A549 (cell line): ENCODE measurements around the gene USP36. TPM values are rescaled to one million over a fixed set of nuclear protein-coding genes. Genes with fewer than 3 reads are reported as not detected.

ENCODE experiments used
- ATAC-seq, 2 experiments: fragments of 200-7000 bp in 1 of 2; fragments of >200 bp in 1 of 2; cut with Nextera tagmentation in 1 of 2; cut with Tn5 transposase in 1 of 2; 3 replicates each; pipeline versions ENCODE4 v1.8.0 to v1.9.1; 2018 to 2020; ENCODE audit warnings: mild to moderate bottlenecking in 1 of 2, moderate library complexity in 1 of 2
- CTCF ChIA-PET: fragments of 300-600 bp; sonication (Branson Sonifier 250); formaldehyde crosslinking; extraction: SDS; loops from one replicate; lab custom pipeline; 2021; ENCODE audit warnings: antibody characterized with exemption, inconsistent platforms; lab: Yijun Ruan, JAX
- POLR2A ChIA-PET: fragments of 350-600 bp; formaldehyde crosslinking; extraction: SDS; loops from one replicate; lab custom pipeline; 2021; ENCODE audit warnings: antibody characterized with exemption, inconsistent platforms; lab: Yijun Ruan, JAX
- DNase-seq, 2 experiments: peaks; one replicate each; pipeline versions ENCODE4 v3.0.0 to v3.0.0-alpha.2; 2011 to 2016; ENCODE audit warnings: low read depth in 1 of 2, low spot score in 1 of 2
- FAIRE-seq: peaks from 2 replicates; lab custom pipeline; 2011; peaks lifted over from hg19 to GRCh38; lab: Jason Lieb, UNC
- H3K27ac ChIP-seq, 2 experiments: fragments of >200 bp; sonication (Bioruptor Twin); formaldehyde crosslinking; 3 replicates each; pipeline ENCODE4 v1.5.1; 2016 to 2017
- H3K4me1 ChIP-seq: fragments of >200 bp; sonication (Bioruptor Twin); formaldehyde crosslinking; 3 replicates; pipeline ENCODE4 v1.6.1; 2016
- H3K4me2 ChIP-seq: fragments of >200 bp; sonication (Bioruptor Twin); formaldehyde crosslinking; 3 replicates; pipeline ENCODE4 v1.6.1; 2016
- H3K4me3 ChIP-seq: fragments of >200 bp; sonication (Bioruptor Twin); formaldehyde crosslinking; 3 replicates; pipeline ENCODE4 v1.5.1; 2016
- H3K9me3 ChIP-seq: fragments of >200 bp; sonication (Bioruptor Twin); formaldehyde crosslinking; 3 replicates; pipeline ENCODE4 v1.6.1; 2016
- EHF ChIP-seq: fragments of 250-450 bp; sonication (Bioruptor Pico); IDR thresholded peaks from 2 replicates; pipeline ENCODE4 v1.5.0; 2020; ENCODE audit warnings: mild to moderate bottlenecking
- FOSB ChIP-seq: fragments of 250-450 bp; sonication (Bioruptor Pico); IDR thresholded peaks from 2 replicates; pipeline ENCODE4 v1.5.0; 2020; ENCODE audit warnings: mild to moderate bottlenecking, moderate library complexity
- GATA3 ChIP-seq: IDR thresholded peaks from 2 replicates; pipeline ENCODE4 v1.6.1; 2012; ENCODE audit warnings: borderline replicate concordance
- HDAC2 ChIP-seq: fragments of 200-600 bp; sonication (generic); IDR thresholded peaks from 2 replicates; pipeline ENCODE4 v1.6.1; 2016
- HOXB13 ChIP-seq: fragments of 250-450 bp; sonication (Bioruptor Pico); IDR thresholded peaks from 2 replicates; pipeline ENCODE4 v1.5.0; 2020; ENCODE audit warnings: low read depth, mild to moderate bottlenecking, moderate library complexity
- MAZ ChIP-seq: fragments of 150-350 bp; IDR thresholded peaks from 2 replicates; pipeline ENCODE4 v1.6.1; 2014; ENCODE audit warnings: antibody characterized with exemption, low read depth, low read length, borderline replicate concordance
- PHF8 ChIP-seq: fragments of 200-600 bp; sonication (generic); IDR thresholded peaks from 2 replicates; pipeline ENCODE4 v1.6.1; 2016; ENCODE audit warnings: low read depth, mild to moderate bottlenecking, antibody characterized with exemption, moderate library complexity, borderline replicate concordance
- POLR2AphosphoS2 ChIP-seq: conservative IDR thresholded peaks from 2 replicates; pipeline ENCODE4 v1.6.1; 2012; ENCODE audit warnings: low read length, improper control_type of control experiment, inconsistent platforms
- RCOR1 ChIP-seq: fragments of 150-350 bp; IDR thresholded peaks from 2 replicates; pipeline ENCODE4 v1.6.1; 2014; ENCODE audit warnings: antibody characterized with exemption, low read length, low read depth
- RFX5 ChIP-seq: fragments of 450-650 bp; IDR thresholded peaks from 2 replicates; pipeline ENCODE4 v1.7.1; 2014; ENCODE audit warnings: antibody characterized with exemption, mild to moderate bottlenecking, moderate library complexity
- RNF2 ChIP-seq: fragments of 200-600 bp; sonication (generic); IDR thresholded peaks from 2 replicates; pipeline ENCODE4 v1.6.1; 2016; ENCODE audit warnings: low read depth, mild to moderate bottlenecking, antibody characterized with exemption, moderate library complexity, borderline replicate concordance
- SMC3 ChIP-seq: fragments of >200 bp; sonication (Bioruptor Twin); formaldehyde crosslinking; IDR thresholded peaks from 3 replicates; pipeline ENCODE4 v1.6.1; 2018; ENCODE audit warnings: inconsistent platforms
- ZSCAN20 ChIP-seq: fragments of 250-450 bp; sonication (Bioruptor Pico); IDR thresholded peaks from 2 replicates; pipeline ENCODE4 v1.8.0; 2022; ENCODE audit warnings: mild to moderate bottlenecking, moderate library complexity
- WGBS: methylation state at CpG from one replicate; pipeline ENCODE4 v1.1.6; 2017; ENCODE audit errors: missing lambda C conversion rate; 5-methylcytosine and 5-hydroxymethylcytosine counted together
- polyA plus RNA-seq, 4 experiments: library from polyadenylated mRNA; depleted of rRNA in 3 of 4; stranded (reverse); fragments of >200 nt; fragmentation: RNase III in 1 of 4; extraction: RNeasy Plus Mini Kit Qiagen cat#74134 plus additional on column Dnase treatment in 1 of 4; gene quantifications; 2 replicates in 3 of 4; 3 replicates in 1 of 4; pipeline ENCODE4 v1.2.3, GENCODE V29; 2011 to 2017
- TF ChIP-seq, protein P1 (sequence below): fragments of >200 bp; sonication (Bioruptor Twin); formaldehyde crosslinking; IDR thresholded peaks from 2 replicates; pipeline ENCODE4 v1.6.1; 2016
- TF ChIP-seq, protein P2 (sequence below): fragments of 450-650 bp; IDR thresholded peaks from 2 replicates; pipeline ENCODE4 v1.6.1; 2014; ENCODE audit warnings: antibody characterized with exemption
- TF ChIP-seq, protein P3 (sequence below): IDR thresholded peaks from 2 replicates; pipeline ENCODE4 v1.6.1; 2012
- TF ChIP-seq, protein P4 (sequence below): fragments of 250-450 bp; sonication (Bioruptor Pico); IDR thresholded peaks from 2 replicates; pipeline ENCODE4 v1.5.0; 2021; ENCODE audit warnings: mild to moderate bottlenecking, moderate library complexity, borderline replicate concordance
- TF ChIP-seq, protein P5 (sequence below): IDR thresholded peaks from 2 replicates; pipeline ENCODE4 v1.6.1; 2012
- TF ChIP-seq, protein P6 (sequence below): fragments of 200-600 bp; sonication (generic); IDR thresholded peaks from 2 replicates; pipeline ENCODE4 v1.6.1; 2016; ENCODE audit warnings: antibody characterized with exemption, mild to moderate bottlenecking, moderate library complexity

The USP36 gene
- polyA plus RNA-seq, 2 of the 4 experiments (the other 2 are of a cell fraction), result 41.1 to 49.0 TPM

DNA sequence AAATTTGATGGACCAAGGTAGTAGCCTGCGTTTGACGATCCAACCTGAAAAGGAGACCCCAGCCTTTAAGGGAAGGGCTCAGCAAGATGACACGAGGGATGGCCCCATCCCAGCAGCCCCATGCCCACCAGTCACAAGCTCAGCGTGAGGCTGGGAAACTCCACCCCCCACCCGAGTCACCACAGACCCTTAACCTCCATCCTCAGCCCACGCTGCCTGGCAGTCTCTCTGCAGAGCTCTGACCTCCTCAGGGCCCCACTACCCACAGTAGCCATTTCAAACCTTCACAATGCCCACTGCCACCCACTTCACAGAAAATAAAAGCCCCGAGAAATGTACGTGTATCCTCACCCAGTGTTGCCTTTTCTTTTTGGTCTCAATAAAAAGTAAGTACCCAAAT lies 18.7 kb downstream of the USP36 start:
- no peak for ATAC-seq
- DNase-seq, result no peak
- CTCF ChIA-PET, result interaction anchor here (0.6 to 2.5 kb wide), 9 partner anchors 9 to 194 kb away, joined by 3 to 14 read pairs (median 3); no protein-coding TSS in a partner anchor
- Histone ChIP-seq H3K4me3 (no peak overlapping the region), H3K9me3 (no peaks in the 10 kb centered on the region), H3K27ac (no peak overlapping the region), H3K4me1 (no peaks in the 10 kb centered on the region)
- POLR2A ChIA-PET, result no interaction called here
- FAIRE-seq, result no peak
- 92% methylated on average over 8 of the region's 8 CpGs for WGBS
- TF ChIP-seq, protein P1, sequence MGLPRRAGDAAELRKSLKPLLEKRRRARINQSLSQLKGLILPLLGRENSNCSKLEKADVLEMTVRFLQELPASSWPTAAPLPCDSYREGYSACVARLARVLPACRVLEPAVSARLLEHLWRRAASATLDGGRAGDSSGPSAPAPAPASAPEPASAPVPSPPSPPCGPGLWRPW, result no peak
- no peak for TF ChIP-seq HOXB13
- TF ChIP-seq SMC3, result no peak
- no peak for TF ChIP-seq FOSB
- TF ChIP-seq RFX5, result no peak
- TF ChIP-seq POLR2AphosphoS2, result 0 out of 2 replicates have a peak, but pooled peaks have one; percentile 40
- TF ChIP-seq, all 56 proteins: peak for 1
- no peak overlapping the region for H3K4me2 ChIP-seq

DNA sequence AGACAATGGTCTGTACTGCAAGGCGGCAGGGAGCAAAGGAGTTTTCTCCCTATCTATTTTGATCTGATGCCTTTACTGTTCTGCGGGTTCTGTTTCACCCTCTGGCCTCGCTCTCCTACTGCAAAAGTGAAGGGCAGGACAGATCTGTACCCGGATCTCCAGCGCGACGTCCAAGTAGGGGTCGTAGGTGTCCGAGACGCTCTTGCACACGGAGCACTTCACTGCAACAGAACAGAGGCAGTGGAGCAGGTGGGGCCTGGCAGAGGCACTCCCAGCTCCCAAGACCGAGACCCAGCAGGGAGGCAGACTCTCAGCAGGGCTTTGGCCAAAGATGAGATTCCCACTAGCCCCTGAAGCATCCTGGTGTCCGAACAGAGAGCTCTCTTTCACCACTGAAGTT lies 19.8 kb downstream of the USP36 start:
- H3K4me3 ChIP-seq, result no peak overlapping the region
- CTCF ChIA-PET, result interaction anchor here (0.6 to 2.8 kb wide), 5 partner anchors 8 to 113 kb away, joined by 3 to 11 read pairs (median 4); no protein-coding TSS in a partner anchor
- no peak overlapping the region for H3K4me2 ChIP-seq
- TF ChIP-seq, protein P2, sequence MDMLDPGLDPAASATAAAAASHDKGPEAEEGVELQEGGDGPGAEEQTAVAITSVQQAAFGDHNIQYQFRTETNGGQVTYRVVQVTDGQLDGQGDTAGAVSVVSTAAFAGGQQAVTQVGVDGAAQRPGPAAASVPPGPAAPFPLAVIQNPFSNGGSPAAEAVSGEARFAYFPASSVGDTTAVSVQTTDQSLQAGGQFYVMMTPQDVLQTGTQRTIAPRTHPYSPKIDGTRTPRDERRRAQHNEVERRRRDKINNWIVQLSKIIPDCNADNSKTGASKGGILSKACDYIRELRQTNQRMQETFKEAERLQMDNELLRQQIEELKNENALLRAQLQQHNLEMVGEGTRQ, result no peak
- TF ChIP-seq, protein P3, sequence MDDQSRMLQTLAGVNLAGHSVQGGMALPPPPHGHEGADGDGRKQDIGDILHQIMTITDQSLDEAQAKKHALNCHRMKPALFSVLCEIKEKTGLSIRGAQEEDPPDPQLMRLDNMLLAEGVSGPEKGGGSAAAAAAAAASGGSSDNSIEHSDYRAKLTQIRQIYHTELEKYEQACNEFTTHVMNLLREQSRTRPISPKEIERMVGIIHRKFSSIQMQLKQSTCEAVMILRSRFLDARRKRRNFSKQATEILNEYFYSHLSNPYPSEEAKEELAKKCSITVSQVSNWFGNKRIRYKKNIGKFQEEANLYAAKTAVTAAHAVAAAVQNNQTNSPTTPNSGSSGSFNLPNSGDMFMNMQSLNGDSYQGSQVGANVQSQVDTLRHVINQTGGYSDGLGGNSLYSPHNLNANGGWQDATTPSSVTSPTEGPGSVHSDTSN, result no peak
- TF ChIP-seq, protein P4, sequence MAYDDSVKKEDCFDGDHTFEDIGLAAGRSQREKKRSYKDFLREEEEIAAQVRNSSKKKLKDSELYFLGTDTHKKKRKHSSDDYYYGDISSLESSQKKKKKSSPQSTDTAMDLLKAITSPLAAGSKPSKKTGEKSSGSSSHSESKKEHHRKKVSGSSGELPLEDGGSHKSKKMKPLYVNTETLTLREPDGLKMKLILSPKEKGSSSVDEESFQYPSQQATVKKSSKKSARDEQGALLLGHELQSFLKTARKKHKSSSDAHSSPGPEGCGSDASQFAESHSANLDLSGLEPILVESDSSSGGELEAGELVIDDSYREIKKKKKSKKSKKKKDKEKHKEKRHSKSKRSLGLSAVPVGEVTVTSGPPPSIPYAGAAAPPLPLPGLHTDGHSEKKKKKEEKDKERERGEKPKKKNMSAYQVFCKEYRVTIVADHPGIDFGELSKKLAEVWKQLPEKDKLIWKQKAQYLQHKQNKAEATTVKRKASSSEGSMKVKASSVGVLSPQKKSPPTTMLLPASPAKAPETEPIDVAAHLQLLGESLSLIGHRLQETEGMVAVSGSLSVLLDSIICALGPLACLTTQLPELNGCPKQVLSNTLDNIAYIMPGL (CRISPR knock-in tag), result no peak
- TF ChIP-seq, protein P5, sequence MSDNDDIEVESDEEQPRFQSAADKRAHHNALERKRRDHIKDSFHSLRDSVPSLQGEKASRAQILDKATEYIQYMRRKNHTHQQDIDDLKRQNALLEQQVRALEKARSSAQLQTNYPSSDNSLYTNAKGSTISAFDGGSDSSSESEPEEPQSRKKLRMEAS, result no peak
- TF ChIP-seq ZSCAN20 (CRISPR knock-in tag) (no peak), RNF2 (no peak), GATA3 (no peak), HDAC2 (no peak), HOXB13 (no peak), PHF8 (no peak), RCOR1 (no peak), MAZ (no peak), EHF (CRISPR knock-in tag) (no peak)
- TF ChIP-seq, protein P6, sequence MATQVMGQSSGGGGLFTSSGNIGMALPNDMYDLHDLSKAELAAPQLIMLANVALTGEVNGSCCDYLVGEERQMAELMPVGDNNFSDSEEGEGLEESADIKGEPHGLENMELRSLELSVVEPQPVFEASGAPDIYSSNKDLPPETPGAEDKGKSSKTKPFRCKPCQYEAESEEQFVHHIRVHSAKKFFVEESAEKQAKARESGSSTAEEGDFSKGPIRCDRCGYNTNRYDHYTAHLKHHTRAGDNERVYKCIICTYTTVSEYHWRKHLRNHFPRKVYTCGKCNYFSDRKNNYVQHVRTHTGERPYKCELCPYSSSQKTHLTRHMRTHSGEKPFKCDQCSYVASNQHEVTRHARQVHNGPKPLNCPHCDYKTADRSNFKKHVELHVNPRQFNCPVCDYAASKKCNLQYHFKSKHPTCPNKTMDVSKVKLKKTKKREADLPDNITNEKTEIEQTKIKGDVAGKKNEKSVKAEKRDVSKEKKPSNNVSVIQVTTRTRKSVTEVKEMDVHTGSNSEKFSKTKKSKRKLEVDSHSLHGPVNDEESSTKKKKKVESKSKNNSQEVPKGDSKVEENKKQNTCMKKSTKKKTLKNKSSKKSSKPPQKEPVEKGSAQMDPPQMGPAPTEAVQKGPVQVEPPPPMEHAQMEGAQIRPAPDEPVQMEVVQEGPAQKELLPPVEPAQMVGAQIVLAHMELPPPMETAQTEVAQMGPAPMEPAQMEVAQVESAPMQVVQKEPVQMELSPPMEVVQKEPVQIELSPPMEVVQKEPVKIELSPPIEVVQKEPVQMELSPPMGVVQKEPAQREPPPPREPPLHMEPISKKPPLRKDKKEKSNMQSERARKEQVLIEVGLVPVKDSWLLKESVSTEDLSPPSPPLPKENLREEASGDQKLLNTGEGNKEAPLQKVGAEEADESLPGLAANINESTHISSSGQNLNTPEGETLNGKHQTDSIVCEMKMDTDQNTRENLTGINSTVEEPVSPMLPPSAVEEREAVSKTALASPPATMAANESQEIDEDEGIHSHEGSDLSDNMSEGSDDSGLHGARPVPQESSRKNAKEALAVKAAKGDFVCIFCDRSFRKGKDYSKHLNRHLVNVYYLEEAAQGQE, result no peak
- TF ChIP-seq, all 56 proteins: peak for 0
- POLR2A ChIA-PET, result no interaction called here
- DNase-seq (no peak), FAIRE-seq (no peak), ATAC-seq (no peak)
- Histone ChIP-seq H3K9me3 (no peaks in the 10 kb centered on the region), H3K4me1 (no peaks in the 10 kb centered on the region), H3K27ac (no peak overlapping the region)
- WGBS, result 87% methylated on average over 13 of the region's 13 CpGs
